IMR-90 (cell line): ENCODE data around the gene METTL25. TPM values are rescaled to one million over a fixed set of nuclear protein-coding genes. Genes with fewer than 3 reads are reported as not detected.

Experiments used
- ATAC-seq: fragments of 200-7000 bp; cut with Tn5 transposase; 2 replicates; pipeline ENCODE4 v1.9.1; 2020; ENCODE audit warnings: low read depth, mild to moderate bottlenecking, moderate library complexity
- BruUV-seq: library from RNA; stranded (reverse); fragments of 400-500 nt; replicated peaks from 2 replicates; lab custom pipeline; 2021; lab: Mats Ljungman, UMichigan
- CTCF ChIA-PET: fragments of 300-600 bp; formaldehyde crosslinking; extraction: SDS; loops from one replicate; lab custom pipeline; 2021; ENCODE audit warnings: antibody characterized with exemption; lab: Yijun Ruan, JAX
- POLR2A ChIA-PET: fragments of 300-600 bp; sonication (Branson Sonifier 250); formaldehyde crosslinking; loops from one replicate; lab custom pipeline; 2022; ENCODE audit warnings: antibody characterized with exemption; ENCODE audit not compliant: unreplicated experiment; lab: Charles Lee
- DNase-seq: peaks from one replicate; pipeline ENCODE4 v3.0.0; 2013
- H2AFZ ChIP-seq: replicated peaks from 2 replicates; pipeline ENCODE3; 2013; ENCODE audit warnings: low read length, mild to moderate bottlenecking; ENCODE audit not compliant: poor library complexity
- H2AK5ac ChIP-seq: 2 replicates; pipeline ENCODE4 v1.6.1; 2013; ENCODE audit warnings: low read depth, low read length, inconsistent platforms
- H2AK9ac ChIP-seq: replicated peaks from 2 replicates; pipeline ENCODE3; 2013; ENCODE audit warnings: mild to moderate bottlenecking, low read depth, low read length, moderate library complexity; ENCODE audit not compliant: poor library complexity
- H2BK120ac ChIP-seq: 2 replicates; pipeline ENCODE4 v1.6.1; 2013; ENCODE audit warnings: low read depth, low read length, inconsistent platforms
- H2BK15ac ChIP-seq: 3 replicates; pipeline ENCODE4 v1.6.1; 2013; ENCODE audit warnings: low read depth, low read length, inconsistent platforms
- H2BK20ac ChIP-seq: 2 replicates; pipeline ENCODE4 v1.6.1; 2013; ENCODE audit warnings: low read depth, mild to moderate bottlenecking, inconsistent platforms, low read length, moderate library complexity
- H2BK5ac ChIP-seq: 2 replicates; pipeline ENCODE4 v1.6.1; 2013; ENCODE audit warnings: mild to moderate bottlenecking, low read depth, low read length, inconsistent platforms; ENCODE audit not compliant: poor library complexity, severe bottlenecking
- H3K14ac ChIP-seq: replicated peaks from 2 replicates; pipeline ENCODE4 v1.6.1; 2013; ENCODE audit warnings: low read depth, low read length, inconsistent platforms
- H3K18ac ChIP-seq: 2 replicates; pipeline ENCODE4 v1.6.1; 2013; ENCODE audit warnings: low read depth, low read length, control low read depth
- H3K23ac ChIP-seq: 2 replicates; pipeline ENCODE4 v1.6.1; 2013; ENCODE audit warnings: low read depth, low read length, inconsistent platforms
- H3K27ac ChIP-seq: 2 replicates; pipeline ENCODE4 v1.5.1; 2013; ENCODE audit warnings: mild to moderate bottlenecking, control low read depth, low read length; ENCODE audit not compliant: insufficient read depth
- H3K27me3 ChIP-seq: 2 replicates; pipeline ENCODE4 v1.6.1; 2013; ENCODE audit warnings: low read length; ENCODE audit not compliant: control insufficient read depth, insufficient read depth
- H3K36me3 ChIP-seq: 2 replicates; pipeline ENCODE4 v1.6.1; 2013; ENCODE audit warnings: low read length, mixed read lengths; ENCODE audit not compliant: control insufficient read depth, insufficient read depth
- H3K4ac ChIP-seq: 2 replicates; pipeline ENCODE4 v1.6.1; 2013; ENCODE audit warnings: low read depth, low read length, inconsistent platforms
- H3K4me1 ChIP-seq: 2 replicates; pipeline ENCODE4 v1.6.1; 2013; ENCODE audit warnings: low read length, mixed read lengths; ENCODE audit not compliant: control insufficient read depth, insufficient read depth
- H3K4me2 ChIP-seq: 2 replicates; pipeline ENCODE4 v1.6.1; 2013; ENCODE audit warnings: low read depth, mild to moderate bottlenecking, control low read depth, low read length, moderate library complexity
- H3K4me3 ChIP-seq: 2 replicates; pipeline ENCODE4 v1.5.1; 2013; ENCODE audit warnings: low read depth, mild to moderate bottlenecking, control low read depth, low read length, moderate library complexity; ENCODE audit not compliant: insufficient read depth
- H3K56ac ChIP-seq: 2 replicates; pipeline ENCODE4 v1.6.1; 2013; ENCODE audit warnings: low read length, inconsistent platforms; ENCODE audit not compliant: insufficient read depth; ENCODE audit errors: extremely low read depth
- H3K79me1 ChIP-seq, 2 experiments: 2 replicates each; pipeline ENCODE4 v1.6.1; 2013; ENCODE audit warnings: low read length in 2 of 2, inconsistent platforms in 1 of 2, low read depth in 1 of 2
- H3K9ac ChIP-seq: 2 replicates; pipeline ENCODE4 v1.6.1; 2013; ENCODE audit warnings: low read depth, low read length, control low read depth
- H3K9me1 ChIP-seq: 2 replicates; pipeline ENCODE4 v1.6.1; 2013; ENCODE audit warnings: low read length, inconsistent platforms; ENCODE audit not compliant: insufficient read depth
- H3K9me3 ChIP-seq: 2 replicates; pipeline ENCODE4 v1.6.1; 2013; ENCODE audit warnings: low read length; ENCODE audit not compliant: control insufficient read depth, insufficient read depth
- H4K20me1 ChIP-seq: 2 replicates; pipeline ENCODE4 v1.6.1; 2013; ENCODE audit warnings: low read length, inconsistent platforms; ENCODE audit not compliant: insufficient read depth
- H4K5ac ChIP-seq: 2 replicates; pipeline ENCODE4 v1.6.1; 2013; ENCODE audit warnings: mild to moderate bottlenecking, low read depth, low read length, control low read depth
- H4K8ac ChIP-seq, 2 experiments: 2 replicates each; pipeline ENCODE4 v1.6.1; 2013; ENCODE audit warnings: low read depth in 2 of 2, low read length in 2 of 2, control low read depth in 1 of 2, inconsistent platforms in 1 of 2
- H4K91ac ChIP-seq: 2 replicates; pipeline ENCODE4 v1.6.1; 2013; ENCODE audit warnings: low read depth, low read length, inconsistent platforms; ENCODE audit not compliant: insufficient read depth
- BHLHE40 ChIP-seq: fragments of 150-350 bp; IDR thresholded peaks from 2 replicates; pipeline ENCODE4 v1.6.1; 2016; ENCODE audit warnings: mild to moderate bottlenecking, low read depth, low read length
- CEBPB ChIP-seq: IDR thresholded peaks from 2 replicates; pipeline ENCODE4 v1.6.1; 2012; ENCODE audit warnings: low read depth, low read length, improper control_type of control experiment
- CHD1 ChIP-seq: IDR thresholded peaks from 2 replicates; pipeline ENCODE4 v1.6.1; 2012; ENCODE audit warnings: low read depth, low read length, improper control_type of control experiment
- CTCF ChIP-seq: conservative IDR thresholded peaks from 2 replicates; pipeline ENCODE4 v1.5.1; 2012; ENCODE audit warnings: mild to moderate bottlenecking, low read depth, low read length, improper control_type of control experiment
- ELK1 ChIP-seq: fragments of 150-350 bp; IDR thresholded peaks from 2 replicates; pipeline ENCODE4 v1.6.1; 2016; ENCODE audit warnings: low read depth, mild to moderate bottlenecking, low read length, moderate library complexity, borderline replicate concordance
- FOS ChIP-seq: fragments of 150-350 bp; IDR thresholded peaks from 2 replicates; pipeline ENCODE4 v1.6.1; 2016; ENCODE audit warnings: low read depth, low read length
- MAFK ChIP-seq: IDR thresholded peaks from 2 replicates; pipeline ENCODE4 v1.6.1; 2012; ENCODE audit warnings: low read depth, low read length, improper control_type of control experiment
- MAZ ChIP-seq: IDR thresholded peaks from 2 replicates; pipeline ENCODE4 v1.6.1; 2012; ENCODE audit warnings: low read depth, mild to moderate bottlenecking, low read length, improper control_type of control experiment, moderate library complexity, borderline replicate concordance
- NFE2L2 ChIP-seq: fragments of 150-350 bp; IDR thresholded peaks from 2 replicates; pipeline ENCODE4 v1.6.1; 2016; ENCODE audit warnings: low read depth, mild to moderate bottlenecking, low read length
- POLR2A ChIP-seq: IDR thresholded peaks from 2 replicates; pipeline ENCODE4 v1.6.1; 2012; ENCODE audit warnings: mild to moderate bottlenecking, low read depth, low read length
- RAD21 ChIP-seq: IDR thresholded peaks from 2 replicates; pipeline ENCODE4 v1.6.1; 2012; ENCODE audit warnings: low read length, improper control_type of control experiment
- RCOR1 ChIP-seq: IDR thresholded peaks from 2 replicates; pipeline ENCODE4 v1.6.1; 2012; ENCODE audit warnings: mild to moderate bottlenecking, low read length, improper control_type of control experiment; ENCODE audit not compliant: insufficient replicate concordance
- RFX5 ChIP-seq: IDR thresholded peaks from 2 replicates; pipeline ENCODE4 v1.8.0; 2012; ENCODE audit warnings: low read depth, mild to moderate bottlenecking, low read length, moderate library complexity
- SMC3 ChIP-seq: fragments of 150-350 bp; IDR thresholded peaks from 2 replicates; pipeline ENCODE4 v1.6.1; 2016; ENCODE audit warnings: low read depth, mild to moderate bottlenecking, antibody characterized with exemption, low read length, moderate library complexity
- WGBS, 2 experiments: methylation state at CpG; one replicate each; pipeline versions ENCODE4 v1.1.5 to v1.1.7; 2013; ENCODE audit warnings: missing lambda C conversion rate in 2 of 2; ENCODE audit not compliant: insufficient read length in 1 of 2; ENCODE audit errors: extremely low coverage in 2 of 2; 5-methylcytosine and 5-hydroxymethylcytosine counted together
- dilution Hi-C: fragments of 300-500 bp; cut with HindIII; formaldehyde crosslinking; loops from one replicate; pipeline ENCODE4 v1.14.3; 2018; ENCODE audit warnings: low sequenced_read_pairs; ENCODE audit not compliant: unreplicated experiment
- in situ Hi-C: fragments of 300-500 bp; cut with MboI; formaldehyde crosslinking; loops from 3 replicates; pipeline ENCODE4 v1.14.3; 2019; ENCODE audit warnings: low sequenced_read_pairs, inconsistent platforms, mixed read lengths
- intact Hi-C: fragments of 100-400 bp; cut with micrococcal nuclease; formaldehyde crosslinking; loops from 2 replicates; pipeline ENCODE4 v1.10.0; 2022
- polyA plus RNA-seq, 3 experiments: library from polyadenylated mRNA; depleted of rRNA; stranded (reverse); fragments of >200 nt; gene quantifications; 2 replicates each; pipeline ENCODE4 v1.2.3, GENCODE V29; 2012; ENCODE audit warnings: low replicate concordance in 1 of 3
- total RNA-seq: library from RNA; depleted of rRNA; stranded (reverse); fragments of >200 nt; gene quantifications from 2 replicates; pipeline ENCODE4 v1.2.3, GENCODE V29; 2012
- TF ChIP-seq, protein P1 (sequence below): fragments of 150-350 bp; IDR thresholded peaks from 2 replicates; pipeline ENCODE4 v1.6.1; 2017; ENCODE audit warnings: mild to moderate bottlenecking, antibody characterized with exemption, low read length, low read depth

Gene METTL25
- total and polyA plus RNA-seq, 2 of the 4 experiments (the other 2 are of a cell fraction): 2.6 to 3.0 TPM

DNA sequence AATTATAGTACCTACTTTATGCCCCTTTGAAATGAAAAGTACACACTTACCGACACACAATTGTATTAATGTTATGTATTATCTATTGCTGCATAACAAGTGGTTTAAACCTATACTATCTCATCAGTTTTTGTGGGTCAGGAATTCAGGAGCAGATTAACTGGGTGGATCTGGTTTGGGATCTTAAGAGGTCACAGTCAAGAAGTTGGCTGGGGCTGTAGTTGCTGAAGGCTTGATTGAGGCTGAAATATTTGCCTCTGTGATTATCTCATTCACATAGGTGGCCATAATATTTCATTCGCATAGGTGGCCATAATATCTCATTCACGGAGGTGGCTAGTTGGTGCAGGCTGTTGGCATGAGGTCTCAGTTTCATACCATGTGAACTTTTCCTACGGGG is 5.7 kb downstream of the METTL25 start:
- dilution Hi-C loops: no loop called here
- ChIA-PET POLR2A (no interaction called here), CTCF (no interaction called here)
- Histone ChIP-seq H3K14ac (no peak overlapping the region), H3K27me3 (no peaks in the 10 kb centered on the region), H3K4ac (no peak overlapping the region), H2BK120ac (no peak overlapping the region), H3K9ac (no peak overlapping the region), H2BK15ac (no peak overlapping the region), H4K8ac (no peak overlapping the region), H2AFZ (no peak overlapping the region), H3K56ac (no peak overlapping the region), H3K18ac (no peak overlapping the region), H4K20me1 (no peaks in the 10 kb centered on the region), H3K4me1 (no peaks in the 10 kb centered on the region), H3K9me3 (no peaks in the 10 kb centered on the region), H3K9me1 (no peaks in the 10 kb centered on the region), H2AK5ac (no peak overlapping the region), H3K4me2 (no peak overlapping the region), H3K36me3 (no peaks in the 10 kb centered on the region), H3K27ac (no peak overlapping the region), H2BK20ac (no peak overlapping the region), H2AK9ac (no peak overlapping the region), H3K79me1 (peaks cover 5 to 9% of the 10 kb centered on the region in 2 experiments), H3K4me3 (no peak overlapping the region), H3K23ac (no peak overlapping the region), H4K5ac (no peak overlapping the region), H4K91ac (no peak overlapping the region), H2BK5ac (no peak overlapping the region)
- WGBS, 2 experiments: no CpG with 5 or more reads among the region's 4 CpGs
- no peak for ATAC-seq
- DNase-seq: no peak
- TF ChIP-seq MAFK: no peak
- TF ChIP-seq CHD1: no peak
- no peak for TF ChIP-seq FOS
- TF ChIP-seq RFX5: no peak
- no peak for TF ChIP-seq ELK1
- TF ChIP-seq BHLHE40: no peak
- no peak for TF ChIP-seq CEBPB
- no peak for TF ChIP-seq RCOR1
- TF ChIP-seq CTCF: no peak
- TF ChIP-seq MAZ: no peak
- TF ChIP-seq RAD21: no peak
- TF ChIP-seq POLR2A: no peak
- TF ChIP-seq NFE2L2: no peak
- no peak for TF ChIP-seq SMC3
- TF ChIP-seq, protein P1, sequence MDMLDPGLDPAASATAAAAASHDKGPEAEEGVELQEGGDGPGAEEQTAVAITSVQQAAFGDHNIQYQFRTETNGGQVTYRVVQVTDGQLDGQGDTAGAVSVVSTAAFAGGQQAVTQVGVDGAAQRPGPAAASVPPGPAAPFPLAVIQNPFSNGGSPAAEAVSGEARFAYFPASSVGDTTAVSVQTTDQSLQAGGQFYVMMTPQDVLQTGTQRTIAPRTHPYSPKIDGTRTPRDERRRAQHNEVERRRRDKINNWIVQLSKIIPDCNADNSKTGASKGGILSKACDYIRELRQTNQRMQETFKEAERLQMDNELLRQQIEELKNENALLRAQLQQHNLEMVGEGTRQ: no peak
- intact Hi-C loops: no loop called here
- in situ Hi-C loops: no loop called here
- BruUV-seq: no TSS peak
